Stimulated activated CD4-positive, alpha-beta T cell treated with anti-CD3 and anti-CD28 coated beads, Interleukin-1b, Interleukin-23, amount 100 ng/mL, for 1 hour (primary cell): ENCODE measurements around the gene NIN.

Experiments
- DNase-seq, 2 donors: peaks; one replicate each; pipeline ENCODE4 v3.0.0-alpha.2; 2020; ENCODE audit warnings: low read depth in 2 of 2

Gene NIN

GRCh38 chr14:50839691-50840090, 8.7 kb upstream of the NIN start:
- no peak for DNase-seq

- DNase-seq = no peak
Measured at GRCh38 chr14:50839048-50839447, 8.1 kb upstream of the NIN start.

- no peak for DNase-seq
Measured at GRCh38 chr14:50837850-50838470, 7.0 kb upstream of the NIN start.

- DNase-seq = no peak
Measured at GRCh38 chr14:50837271-50837670, 6.3 kb upstream of the NIN start.

GRCh38 chr14:50836515-50836914, 5.6 kb upstream of the NIN start:
- no peak for DNase-seq

- DNase-seq = no peak
Measured at GRCh38 chr14:50835280-50835679, 4.3 kb upstream of the NIN start.

- no peak for DNase-seq
Measured at GRCh38 chr14:50834802-50835276, 3.9 kb upstream of the NIN start.

GRCh38 chr14:50832935-50833630, 2.1 kb upstream of the NIN start:
- DNase-seq = no peak

GRCh38 chr14:50831726-50832168, 785 bp upstream of the NIN start:
- DNase-seq = no peak

GRCh38 chr14:50830044-50830931, 674 bp downstream of the NIN start:
- peak in 1 of 2 donors; percentile 47 for DNase-seq

- DNase-seq = no peak
Measured at GRCh38 chr14:50829489-50830043, 1.4 kb downstream of the NIN start.

- no peak for DNase-seq
Measured at GRCh38 chr14:50828721-50829488, 2.1 kb downstream of the NIN start.

GRCh38 chr14:50826681-50827080, 4.3 kb downstream of the NIN start:
- DNase-seq = no peak

GRCh38 chr14:50825307-50825706, 5.7 kb downstream of the NIN start:
- no peak for DNase-seq

- no peak for DNase-seq
Measured at GRCh38 chr14:50823762-50824636, 7.0 kb downstream of the NIN start.

- DNase-seq = no peak
Measured at GRCh38 chr14:50823051-50823761, 7.8 kb downstream of the NIN start.

GRCh38 chr14:50822501-50823042, 8.4 kb downstream of the NIN start:
- DNase-seq = no peak

GRCh38 chr14:50821510-50822464, 9.2 kb downstream of the NIN start:
- DNase-seq = no peak
